Uterus (tissue), 4 donors: ENCODE data around the gene FAM89B. TPM values are rescaled to one million over a fixed set of nuclear protein-coding genes. Genes with fewer than 3 reads are reported as not detected.

ENCODE experiments used
- DNase-seq, 2 donors: peaks; one replicate each; pipeline ENCODE4 v3.0.0-alpha.2; 2019 to 2020
- H3K27ac ChIP-seq, 2 donors: fragments of 200-600 bp; sonication (generic); 1 replicate in 1 of 2; 2 replicates in 1 of 2; pipeline ENCODE4 v1.5.1; 2016 to 2018
- H3K27me3 ChIP-seq, 2 donors: fragments of 200-600 bp; sonication (generic); one replicate each; pipeline ENCODE4 v1.5.1; 2018 to 2019; ENCODE audit warnings: control low read depth in 1 of 2
- H3K36me3 ChIP-seq, 2 donors: fragments of 200-600 bp; sonication (generic); one replicate each; pipeline ENCODE4 v1.5.1; 2019; ENCODE audit warnings: control low read depth in 1 of 2
- H3K4me1 ChIP-seq, 2 donors: fragments of 200-600 bp; sonication (generic); one replicate each; pipeline ENCODE4 v1.5.1; 2018 to 2019; ENCODE audit warnings: control low read depth in 1 of 2
- H3K4me3 ChIP-seq, 2 donors: fragments of 200-600 bp; sonication (generic); 1 replicate in 1 of 2; 2 replicates in 1 of 2; pipeline ENCODE4 v1.5.1; 2018 to 2019; ENCODE audit warnings: mild to moderate bottlenecking in 1 of 2
- H3K9me3 ChIP-seq, 2 donors: fragments of 200-600 bp; sonication (generic); one replicate each; pipeline ENCODE4 v1.5.1; 2019; ENCODE audit warnings: control low read depth in 1 of 2
- POLR2A ChIP-seq, 2 donors: fragments of 450-650 bp; IDR thresholded peaks; one replicate each; pipeline ENCODE4 v1.6.1; 2016; ENCODE audit warnings: antibody characterized with exemption in 2 of 2, mild to moderate bottlenecking in 1 of 2, moderate library complexity in 1 of 2
- intact Hi-C: fragments of 100-400 bp; cut with DNase I; formaldehyde crosslinking; loops from one replicate; pipeline ENCODE4 v1.15.1; 2023; ENCODE audit warnings: low total_unique reads
- total RNA-seq, 4 donors: library from RNA; depleted of rRNA in 3 of 4; stranded (reverse); fragments of >200 nt in 3 of 4; gene quantifications; one replicate each; pipeline versions ENCODE4 v1.1.0 to v1.2.4, GENCODE V29; 2014 to 2023
- TF ChIP-seq, protein P1 (sequence below), 4 experiments: fragments of 200-600 bp in 2 of 4; fragments of 450-650 bp in 2 of 4; sonication (generic) in 2 of 4; IDR thresholded peaks; one replicate each; pipeline ENCODE4 v1.5.1; 2016 to 2019; ENCODE audit warnings: antibody characterized with exemption in 4 of 4, mild to moderate bottlenecking in 2 of 4, moderate library complexity in 1 of 4
- donor health status: DM: yes; HTN: yes; CAD: no.

FAM89B gene
- total RNA-seq, 4 donors from 2014 or later = 13.9 to 83.0 (median 40.8) TPM

DNA sequence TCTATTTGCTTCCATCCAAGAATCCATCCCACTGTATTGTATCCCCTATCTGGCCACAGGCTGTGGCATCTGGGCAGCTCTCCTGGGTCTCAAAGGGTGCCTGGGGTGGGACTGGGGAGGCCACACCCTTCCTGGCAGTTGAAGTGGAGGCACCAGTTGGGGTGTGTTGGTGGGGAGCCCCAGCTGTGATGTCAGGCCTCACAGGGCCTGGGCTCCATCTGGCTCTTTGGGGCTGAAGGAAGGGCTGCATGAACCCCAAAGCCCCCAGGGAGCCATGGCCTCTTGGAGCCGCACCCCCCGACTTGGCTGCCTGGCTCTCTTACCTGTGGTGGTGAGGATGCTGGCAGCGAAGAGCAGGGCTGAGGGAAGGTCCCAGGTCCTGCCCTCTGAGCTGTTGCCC is 22.8 kb downstream of the FAM89B start:
- intact Hi-C loops = no loop called here
- H3K27me3 ChIP-seq = no peaks in the 10 kb centered on the region
- H3K9me3 ChIP-seq = no peaks in the 10 kb centered on the region
- no peak overlapping the region for H3K4me3 ChIP-seq
- H3K27ac ChIP-seq = peak overlapping the region in 1 of 2 donors; percentile 7
- H3K36me3 ChIP-seq = no peaks in the 10 kb centered on the region
- peaks cover 0 to 3% of the 10 kb centered on the region in 2 donors for H3K4me1 ChIP-seq
- DNase-seq = no peak
- no peak for TF ChIP-seq POLR2A (IDR thresholded peaks at IDR 0.05)
- TF ChIP-seq, protein P1, sequence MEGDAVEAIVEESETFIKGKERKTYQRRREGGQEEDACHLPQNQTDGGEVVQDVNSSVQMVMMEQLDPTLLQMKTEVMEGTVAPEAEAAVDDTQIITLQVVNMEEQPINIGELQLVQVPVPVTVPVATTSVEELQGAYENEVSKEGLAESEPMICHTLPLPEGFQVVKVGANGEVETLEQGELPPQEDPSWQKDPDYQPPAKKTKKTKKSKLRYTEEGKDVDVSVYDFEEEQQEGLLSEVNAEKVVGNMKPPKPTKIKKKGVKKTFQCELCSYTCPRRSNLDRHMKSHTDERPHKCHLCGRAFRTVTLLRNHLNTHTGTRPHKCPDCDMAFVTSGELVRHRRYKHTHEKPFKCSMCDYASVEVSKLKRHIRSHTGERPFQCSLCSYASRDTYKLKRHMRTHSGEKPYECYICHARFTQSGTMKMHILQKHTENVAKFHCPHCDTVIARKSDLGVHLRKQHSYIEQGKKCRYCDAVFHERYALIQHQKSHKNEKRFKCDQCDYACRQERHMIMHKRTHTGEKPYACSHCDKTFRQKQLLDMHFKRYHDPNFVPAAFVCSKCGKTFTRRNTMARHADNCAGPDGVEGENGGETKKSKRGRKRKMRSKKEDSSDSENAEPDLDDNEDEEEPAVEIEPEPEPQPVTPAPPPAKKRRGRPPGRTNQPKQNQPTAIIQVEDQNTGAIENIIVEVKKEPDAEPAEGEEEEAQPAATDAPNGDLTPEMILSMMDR (IDR thresholded peaks at IDR 0.05) = no peak

DNA sequence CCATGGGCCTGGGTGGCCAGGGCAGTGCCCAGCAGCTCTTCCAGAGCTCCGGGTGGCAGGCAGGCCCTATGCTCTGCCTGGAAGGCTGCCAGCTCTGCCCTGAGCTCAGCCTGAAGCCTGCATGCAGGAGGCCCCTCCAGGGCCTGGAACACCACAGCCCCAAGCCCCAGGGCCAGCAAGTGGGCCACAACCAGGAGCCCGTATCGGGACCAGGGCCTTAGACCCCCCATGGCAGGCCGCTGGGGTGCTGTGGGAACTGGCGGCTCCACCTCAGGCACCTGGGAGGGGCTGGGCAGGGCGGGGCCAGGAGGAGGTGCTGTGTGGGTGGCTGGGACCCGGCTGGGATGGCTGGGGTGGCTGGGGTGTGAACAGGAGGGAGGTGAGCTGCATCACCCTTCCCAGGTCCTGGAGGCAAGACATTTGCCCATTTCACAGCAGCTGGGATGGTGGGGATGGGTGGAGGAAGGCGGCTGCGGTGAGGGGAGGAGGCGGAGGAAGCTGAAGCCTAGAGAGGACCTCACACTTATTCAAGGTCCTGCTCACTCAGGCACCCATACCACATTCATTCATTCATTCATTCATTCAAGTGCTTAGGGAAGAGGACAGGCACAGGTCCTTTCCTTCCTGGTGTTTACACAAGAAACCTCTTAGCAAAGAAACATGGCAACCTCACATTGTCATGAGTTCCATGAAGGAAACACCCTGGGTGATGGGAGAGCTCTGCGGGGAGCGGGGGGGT is 23.4 kb downstream of the FAM89B start, which contains the start of gene KCNK7:
TSS of gene KCNK7 (minus strand) at position 258 of the 739 bp plus-strand sequence. CDS start at position 230, 28 bp downstream.
- Histone ChIP-seq H3K4me3 (no peak within 1 kb of the TSS), H3K27ac (peak within 1 kb of the TSS in 1 of 2 donors; percentile 7), H3K9me3 (no peaks in the 10 kb centered on the region), H3K27me3 (no peaks in the 10 kb centered on the region), H3K36me3 (no peaks in the 10 kb centered on the region), H3K4me1 (peaks cover 0 to 3% of the 10 kb centered on the region in 2 donors)
- intact Hi-C loops = no loop called here
- no peak for TF ChIP-seq POLR2A (IDR thresholded peaks at IDR 0.05)
- TF ChIP-seq, protein P1 (IDR thresholded peaks at IDR 0.05) = no peak
- no peak for DNase-seq

DNA sequence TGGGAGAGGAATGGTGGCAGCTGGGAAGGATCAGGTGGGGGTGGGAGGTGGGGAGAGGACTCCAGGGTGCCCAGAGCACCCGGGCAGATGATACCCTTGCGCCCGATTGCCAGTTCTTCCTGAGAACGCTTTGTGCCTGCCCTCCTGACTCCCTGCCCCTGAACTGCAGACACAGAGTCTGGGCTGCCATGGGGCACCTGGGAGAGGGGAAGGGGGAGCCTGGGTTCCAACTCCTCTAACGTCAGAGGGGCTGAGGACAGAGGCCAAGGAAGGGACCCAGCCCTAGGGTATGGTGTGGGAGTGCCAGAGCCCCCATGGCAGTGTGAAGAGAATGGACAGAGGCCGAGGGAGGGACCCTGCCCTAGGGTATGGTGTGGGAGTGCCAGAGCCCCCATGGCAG is 24.2 kb downstream of the FAM89B start:
- no peak for DNase-seq
- Histone ChIP-seq H3K4me3 (no peak overlapping the region), H3K9me3 (no peaks in the 10 kb centered on the region), H3K27ac (no peak overlapping the region), H3K27me3 (no peaks in the 10 kb centered on the region), H3K4me1 (peaks cover 0 to 3% of the 10 kb centered on the region in 2 donors), H3K36me3 (no peaks in the 10 kb centered on the region)
- TF ChIP-seq, protein P1 (IDR thresholded peaks at IDR 0.05) = no peak
- TF ChIP-seq POLR2A (IDR thresholded peaks at IDR 0.05) = no peak
- intact Hi-C loops = no loop called here

DNA sequence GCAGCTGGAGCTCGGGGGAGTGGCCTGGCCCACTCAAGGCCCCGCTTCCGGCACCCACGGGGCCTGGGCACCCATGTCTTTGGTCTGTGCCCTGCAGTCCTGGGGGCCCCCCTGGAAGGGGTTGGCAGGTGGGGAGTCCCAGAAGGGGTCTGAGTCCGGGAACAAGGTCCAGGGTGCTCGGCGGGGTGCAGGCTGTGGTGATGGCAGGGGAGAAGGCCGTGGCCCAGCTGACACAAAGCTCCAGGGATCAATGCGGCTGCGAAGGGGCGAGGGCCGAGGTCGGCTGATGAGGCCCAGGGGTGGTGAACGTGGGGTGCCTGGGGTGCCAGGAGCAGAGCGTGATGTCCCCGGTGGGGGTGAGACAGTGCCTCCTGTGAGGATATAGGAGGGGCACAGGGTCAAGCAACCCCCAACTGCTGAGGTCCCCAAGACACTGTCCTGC is 25.9 kb downstream of the FAM89B start:
- Histone ChIP-seq H3K4me1 (peaks cover 0 to 3% of the 10 kb centered on the region in 2 donors), H3K4me3 (no peak overlapping the region), H3K9me3 (no peaks in the 10 kb centered on the region), H3K36me3 (no peaks in the 10 kb centered on the region), H3K27me3 (no peaks in the 10 kb centered on the region), H3K27ac (no peak overlapping the region)
- no peak for DNase-seq
- no peak for TF ChIP-seq POLR2A (IDR thresholded peaks at IDR 0.05)
- intact Hi-C loops = no loop called here

DNA sequence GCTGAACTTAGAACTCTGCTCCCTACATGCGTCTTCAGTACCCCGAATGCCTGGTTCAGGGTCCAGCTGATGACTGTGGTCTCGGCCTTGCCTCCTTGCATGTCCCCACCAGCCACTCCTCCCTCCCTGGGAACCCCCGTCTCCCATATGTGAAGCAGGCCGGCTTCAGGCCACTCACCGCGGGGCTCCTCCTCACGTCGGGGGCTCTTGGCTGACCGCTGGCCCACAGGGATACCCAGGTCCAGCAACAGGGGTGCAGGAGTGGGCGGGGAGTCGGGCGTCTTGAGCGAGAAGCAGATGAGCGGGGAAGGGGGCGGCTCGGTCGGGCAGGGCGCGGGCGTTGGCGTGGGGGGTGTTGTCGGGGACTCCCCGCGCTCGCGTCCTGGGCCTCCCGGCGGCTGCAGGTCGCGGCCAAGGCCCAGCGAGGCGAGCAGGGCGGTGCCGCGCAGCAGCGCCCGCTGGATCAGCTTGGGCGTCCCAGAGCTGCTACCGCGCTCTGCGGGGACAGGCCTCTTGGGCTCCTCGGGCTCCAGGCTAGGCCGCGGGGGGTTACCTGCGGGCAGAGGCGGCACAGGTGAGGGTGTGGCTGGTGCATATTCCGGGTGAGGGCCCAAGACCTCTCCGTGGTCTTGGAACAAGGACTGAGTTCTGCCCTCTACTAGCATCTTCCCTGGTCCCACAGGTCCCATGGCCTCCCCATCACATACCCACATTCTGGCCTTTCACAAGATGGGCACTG is 27.0 kb downstream of the FAM89B start:
- TF ChIP-seq, protein P1 (IDR thresholded peaks at IDR 0.05) = no peak
- TF ChIP-seq POLR2A (IDR thresholded peaks at IDR 0.05) = no peak
- Histone ChIP-seq H3K27me3 (no peaks in the 10 kb centered on the region), H3K4me3 (no peak overlapping the region), H3K36me3 (no peaks in the 10 kb centered on the region), H3K27ac (no peak overlapping the region), H3K4me1 (no peaks in the 10 kb centered on the region), H3K9me3 (no peaks in the 10 kb centered on the region)
- intact Hi-C loops = no loop called here
- DNase-seq = no peak
